Sigmoid colon (tissue), 4 donors: Measurements from ENCODE around the gene SYTL2.

Experiments used
- EP300 ChIP-seq, 4 donors: sonication (generic); formaldehyde crosslinking; IDR thresholded peaks; one replicate each; pipeline ENCODE4 v1.6.1; 2017; ENCODE audit warnings: antibody characterized with exemption in 4 of 4
- POLR2A ChIP-seq, 2 donors: fragments of 450-650 bp; IDR thresholded peaks; one replicate each; pipeline ENCODE4 v1.6.1; 2016; ENCODE audit warnings: antibody characterized with exemption in 2 of 2, mild to moderate bottlenecking in 2 of 2, moderate library complexity in 2 of 2
- TF ChIP-seq, protein P1 (sequence below), 4 experiments: fragments of 450-650 bp in 3 of 4; fragments of 200-600 bp in 1 of 4; IDR thresholded peaks; one replicate each; pipeline ENCODE4 v1.5.1; 2016 to 2019; ENCODE audit warnings: antibody characterized with exemption in 4 of 4, mild to moderate bottlenecking in 3 of 4, moderate library complexity in 2 of 4

DNA sequence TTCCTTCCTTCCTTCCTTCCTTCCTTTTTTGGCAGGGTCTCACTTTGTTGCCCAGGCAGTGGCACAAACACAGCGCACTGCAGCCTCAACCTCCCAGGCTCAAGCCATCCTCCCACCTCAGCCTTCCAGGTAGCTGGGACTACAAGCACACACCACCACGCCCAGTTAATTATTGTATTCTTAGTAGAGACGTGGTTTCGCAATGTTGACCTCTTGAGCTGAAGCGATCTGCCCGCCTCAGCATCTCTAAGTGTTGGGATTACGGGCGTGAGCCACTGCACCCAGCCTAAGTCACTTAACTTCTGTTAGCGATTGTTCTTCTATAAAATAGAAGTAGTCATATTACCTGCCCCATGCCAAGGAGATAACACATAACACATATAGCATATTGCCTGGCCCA, 2.8 kb upstream of the SYTL2 start:
- TF ChIP-seq POLR2A (IDR thresholded peaks at IDR 0.05) (no peak), EP300 (IDR thresholded peaks at IDR 0.05) (no peak)
- TF ChIP-seq, protein P1, sequence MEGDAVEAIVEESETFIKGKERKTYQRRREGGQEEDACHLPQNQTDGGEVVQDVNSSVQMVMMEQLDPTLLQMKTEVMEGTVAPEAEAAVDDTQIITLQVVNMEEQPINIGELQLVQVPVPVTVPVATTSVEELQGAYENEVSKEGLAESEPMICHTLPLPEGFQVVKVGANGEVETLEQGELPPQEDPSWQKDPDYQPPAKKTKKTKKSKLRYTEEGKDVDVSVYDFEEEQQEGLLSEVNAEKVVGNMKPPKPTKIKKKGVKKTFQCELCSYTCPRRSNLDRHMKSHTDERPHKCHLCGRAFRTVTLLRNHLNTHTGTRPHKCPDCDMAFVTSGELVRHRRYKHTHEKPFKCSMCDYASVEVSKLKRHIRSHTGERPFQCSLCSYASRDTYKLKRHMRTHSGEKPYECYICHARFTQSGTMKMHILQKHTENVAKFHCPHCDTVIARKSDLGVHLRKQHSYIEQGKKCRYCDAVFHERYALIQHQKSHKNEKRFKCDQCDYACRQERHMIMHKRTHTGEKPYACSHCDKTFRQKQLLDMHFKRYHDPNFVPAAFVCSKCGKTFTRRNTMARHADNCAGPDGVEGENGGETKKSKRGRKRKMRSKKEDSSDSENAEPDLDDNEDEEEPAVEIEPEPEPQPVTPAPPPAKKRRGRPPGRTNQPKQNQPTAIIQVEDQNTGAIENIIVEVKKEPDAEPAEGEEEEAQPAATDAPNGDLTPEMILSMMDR (IDR thresholded peaks at IDR 0.05) = no peak
